NCI-H1436 (cell line): ENCODE data around the gene HMGN5.
A peak's percentile ranks its signal among the peaks of the same experiment; 100 is the strongest.

Source experiments
- DNase-seq: peaks from one replicate; lab custom pipeline; 2025; lab: John Stamatoyannopoulos, UW

HMGN5 gene

GRCh38 chrX:81120258-81120935, 81.3 kb downstream of the HMGN5 start:
- no peak for DNase-seq

- DNase-seq: no peak
Measured at GRCh38 chrX:81114757-81115156, 87.0 kb downstream of the HMGN5 start.

- no peak for DNase-seq
Measured at GRCh38 chrX:81110286-81110685, 91.4 kb downstream of the HMGN5 start.

GRCh38 chrX:81082649-81083048, 119.1 kb downstream of the HMGN5 start:
- peak; percentile 20 for DNase-seq
